Fibroblast of skin of right quadriceps (primary cell): ENCODE data around the gene FOXO4.

Experiments used
- DNase-seq: peaks from one replicate; pipeline ENCODE4 v3.0.0-alpha.2; 2013

Gene FOXO4

GRCh38 chrX:71144651-71145050, 49.0 kb downstream of the FOXO4 start, which contains the start of gene NLGN3:
NLGN3 (plus strand) TSS chrX:71144841; CDS start chrX:71147750, 2,909 bp downstream.
- DNase-seq, result no peak

GRCh38 chrX:71147496-71148277, 52.0 kb downstream of the FOXO4 start:
- DNase-seq, result no peak

- DNase-seq, result no peak
Observed at GRCh38 chrX:71148278-71148663, 52.6 kb downstream of the FOXO4 start.

GRCh38 chrX:71151366-71151765, 55.7 kb downstream of the FOXO4 start:
- no peak for DNase-seq
